NT2/D1 (cell line): ENCODE results near the gene HOXB7.
A peak's percentile ranks its signal among the peaks of the same experiment; 100 is the strongest.

Source experiments
- DNase-seq: peaks from one replicate; pipeline ENCODE4 v3.0.0-alpha.2; 2011; ENCODE audit warnings: low read depth, low spot score
- H3K27me3 ChIP-seq: 2 replicates; pipeline ENCODE4 v1.6.0; 2011; ENCODE audit warnings: mild to moderate bottlenecking; ENCODE audit not compliant: insufficient read length, insufficient read depth
- H3K36me3 ChIP-seq: 2 replicates; pipeline ENCODE4 v1.6.1; 2011; ENCODE audit warnings: mild to moderate bottlenecking, low read length, mixed read lengths; ENCODE audit not compliant: insufficient read depth, insufficient read length
- H3K4me1 ChIP-seq: 2 replicates; pipeline ENCODE4 v1.5.1; 2011; ENCODE audit not compliant: insufficient read depth, insufficient read length
- H3K4me3 ChIP-seq: 2 replicates; pipeline ENCODE4 v1.5.1; 2011; ENCODE audit warnings: low read depth; ENCODE audit not compliant: insufficient read length
- H3K9ac ChIP-seq: 2 replicates; pipeline ENCODE4 v1.6.0; 2011; ENCODE audit warnings: low read depth; ENCODE audit not compliant: insufficient read length
- H3K9me3 ChIP-seq: 2 replicates; pipeline ENCODE4 v1.5.1; 2011; ENCODE audit warnings: mild to moderate bottlenecking, low read length; ENCODE audit not compliant: insufficient read depth
- SUZ12 ChIP-seq: IDR thresholded peaks from 2 replicates; pipeline ENCODE4 v1.6.1; 2011; ENCODE audit not compliant: insufficient read length, insufficient read depth; ENCODE audit errors: extremely low read depth
- YY1 ChIP-seq: IDR thresholded peaks from 2 replicates; pipeline ENCODE4 v1.6.1; 2011; ENCODE audit not compliant: insufficient read length, insufficient read depth
- ZNF274 ChIP-seq: IDR thresholded peaks from 2 replicates; pipeline ENCODE4 v1.6.1; 2011; ENCODE audit warnings: mild to moderate bottlenecking, low read depth, low read length

The HOXB7 gene

GRCh38 chr17:48608494-48608834 is 2.4 kb downstream of the HOXB7 start:
- H3K27me3 ChIP-seq, result peaks cover 98% of the 10 kb centered on the region
- DNase-seq, result no peak

GRCh38 chr17:48606892-48607614 is 3.8 kb downstream of the HOXB7 start:
- Histone ChIP-seq H3K4me3 (no peak overlapping the region), H3K9ac (no peak overlapping the region), H3K9me3 (no peaks in the 10 kb centered on the region), H3K36me3 (no peaks in the 10 kb centered on the region), H3K27me3 (peaks cover 99% of the 10 kb centered on the region), H3K4me1 (peaks cover 12% of the 10 kb centered on the region)
- no peak for DNase-seq
- TF ChIP-seq YY1, result no peak

More at GRCh38 chr17:48608494-48608834, 2.4 kb downstream of the HOXB7 start:
- no peak for TF ChIP-seq YY1
- TF ChIP-seq SUZ12, result no peak
- TF ChIP-seq ZNF274, result no peak
- Histone ChIP-seq H3K9ac (no peak overlapping the region), H3K4me1 (peaks cover 12% of the 10 kb centered on the region), H3K9me3 (no peaks in the 10 kb centered on the region), H3K4me3 (no peak overlapping the region), H3K36me3 (no peaks in the 10 kb centered on the region)

- H3K4me3 ChIP-seq, result no peak overlapping the region
- no peak overlapping the region for H3K9ac ChIP-seq
- H3K36me3 ChIP-seq, result no peaks in the 10 kb centered on the region
- peaks cover 6% of the 10 kb centered on the region for H3K4me1 ChIP-seq
- TF ChIP-seq SUZ12, result no peak
- no peak for TF ChIP-seq YY1
- TF ChIP-seq ZNF274, result no peak
- peaks cover 99% of the 10 kb centered on the region for H3K27me3 ChIP-seq
- no peak for DNase-seq
- H3K9me3 ChIP-seq, result no peaks in the 10 kb centered on the region
Measured at GRCh38 chr17:48605991-48606891, 4.6 kb downstream of the HOXB7 start.

- TF ChIP-seq ZNF274 (no peak), YY1 (no peak), SUZ12 (no peak)
- Histone ChIP-seq H3K36me3 (no peaks in the 10 kb centered on the region), H3K4me1 (peaks cover 6% of the 10 kb centered on the region), H3K9ac (no peak overlapping the region), H3K9me3 (no peaks in the 10 kb centered on the region), H3K4me3 (no peak overlapping the region), H3K27me3 (peaks cover 99% of the 10 kb centered on the region)
- no peak for DNase-seq
Measured at GRCh38 chr17:48605409-48605919, 5.4 kb downstream of the HOXB7 start.

GRCh38 chr17:48604770-48605329 is 6.0 kb downstream of the HOXB7 start, which contains the start of gene HOXB6:
Gene HOXB6 (minus strand): TSS chr17:48604986. CDS start chr17:48598150, 6,836 bp downstream.
- peaks cover 99% of the 10 kb centered on the region for H3K27me3 ChIP-seq
- no peaks in the 10 kb centered on the region for H3K9me3 ChIP-seq

GRCh38 chr17:48603959-48604769 is 6.7 kb downstream of the HOXB7 start:
- no peak for DNase-seq
- Histone ChIP-seq H3K36me3 (no peaks in the 10 kb centered on the region), H3K4me3 (no peak overlapping the region), H3K27me3 (peaks cover 99% of the 10 kb centered on the region), H3K9ac (no peak overlapping the region), H3K4me1 (peaks cover 6% of the 10 kb centered on the region), H3K9me3 (no peaks in the 10 kb centered on the region)
- TF ChIP-seq ZNF274 (no peak), SUZ12 (no peak), YY1 (no peak)

More at GRCh38 chr17:48604770-48605329, 6.0 kb downstream of the HOXB7 start, which contains the start of gene HOXB6:
- no peak within 1 kb of the TSS for H3K9ac ChIP-seq
- peaks cover 6% of the 10 kb centered on the region for H3K4me1 ChIP-seq
- H3K4me3 ChIP-seq, result no peak within 1 kb of the TSS
- no peak for DNase-seq
- TF ChIP-seq YY1 (no peak), ZNF274 (no peak), SUZ12 (peak; percentile 35)
- no peaks in the 10 kb centered on the region for H3K36me3 ChIP-seq
